ENCODE data around the gene SLC11A1.

Gene SLC11A1

DNA sequence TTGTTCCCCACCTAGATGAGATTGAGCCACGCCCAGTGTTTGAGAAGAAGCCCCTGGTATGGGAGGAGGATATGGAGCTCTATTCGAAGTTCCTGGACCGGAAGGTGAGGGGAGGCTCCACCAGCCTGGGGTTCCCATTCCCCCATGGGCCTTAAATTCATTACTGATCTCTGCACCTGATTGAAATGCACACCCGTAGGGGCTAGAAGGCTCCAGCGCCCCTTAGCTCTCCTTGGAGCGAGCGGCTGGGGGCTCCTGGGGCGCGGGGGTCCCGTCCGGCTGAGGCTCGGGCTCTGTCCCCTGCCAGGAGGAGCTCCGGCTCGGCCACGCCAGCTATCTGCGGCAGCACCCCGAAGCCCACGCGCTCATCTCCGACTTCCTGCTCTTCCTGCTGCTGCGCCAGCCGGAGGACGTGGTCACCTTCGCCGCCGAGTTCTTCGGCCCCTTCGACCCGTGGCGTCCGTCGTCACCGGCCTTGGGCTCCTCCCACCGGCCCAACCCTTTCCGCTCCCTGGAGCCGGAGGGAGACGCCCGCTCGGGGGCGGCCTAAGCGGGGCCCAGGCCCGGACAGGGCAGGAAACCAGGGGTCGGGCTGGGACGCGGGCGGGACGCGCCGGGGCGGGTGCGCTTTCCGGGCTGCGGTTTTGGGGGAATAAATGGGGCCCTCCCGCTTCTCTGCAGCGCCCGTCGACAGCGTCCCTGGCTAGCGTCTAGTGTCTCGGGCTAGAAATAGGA lies 14.5 kb upstream of the SLC11A1 start:
- DNase-seq (ENCODE audit: low spot score): peak; percentile 83

DNA sequence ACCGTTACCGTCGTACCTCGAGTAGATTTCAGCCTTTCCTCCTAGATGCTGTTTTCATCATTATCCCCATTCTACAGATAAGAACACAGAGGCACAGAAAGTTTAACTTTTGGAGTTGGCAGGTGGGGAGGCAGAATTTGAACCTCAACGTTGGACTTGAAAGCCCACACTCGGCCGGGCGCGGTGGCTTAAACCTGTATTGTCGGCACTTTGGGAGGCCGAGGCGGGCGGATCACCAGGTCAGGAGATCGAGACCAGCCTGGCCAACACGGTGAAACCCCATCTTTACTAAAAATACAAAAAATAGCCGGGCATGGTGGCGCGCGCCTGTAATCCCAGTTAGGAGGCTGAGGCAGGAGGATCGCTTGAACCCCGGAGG lies 13.9 kb upstream of the SLC11A1 start:
- DNase-seq (ENCODE audit: low spot score): no peak

- DNase-seq (ENCODE audit: low spot score): no peak
These were observed 13.4 kb upstream of the SLC11A1 start for GRCh38 chr2:218368621-218369153.

DNA sequence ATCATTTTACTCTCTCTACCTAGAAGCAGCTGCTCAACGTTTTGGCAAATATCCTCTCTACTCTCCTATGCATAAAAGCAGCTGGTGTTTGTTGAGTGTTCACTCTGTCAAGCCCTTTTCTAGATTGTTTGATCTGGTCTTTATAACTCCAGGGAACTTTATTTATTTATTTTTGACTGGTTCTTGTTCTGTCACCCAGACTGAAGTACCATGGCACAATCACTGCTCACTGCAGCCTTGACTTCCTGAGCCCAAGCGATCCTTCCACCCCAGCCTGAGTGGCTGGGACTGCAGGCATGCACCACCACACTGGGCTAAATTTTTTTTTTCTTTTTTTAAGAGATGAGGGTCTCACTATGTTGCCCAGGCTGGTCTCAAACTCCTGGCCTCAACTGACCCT lies 12.7 kb upstream of the SLC11A1 start:
- no peak for DNase-seq (ENCODE audit: low spot score)

DNA sequence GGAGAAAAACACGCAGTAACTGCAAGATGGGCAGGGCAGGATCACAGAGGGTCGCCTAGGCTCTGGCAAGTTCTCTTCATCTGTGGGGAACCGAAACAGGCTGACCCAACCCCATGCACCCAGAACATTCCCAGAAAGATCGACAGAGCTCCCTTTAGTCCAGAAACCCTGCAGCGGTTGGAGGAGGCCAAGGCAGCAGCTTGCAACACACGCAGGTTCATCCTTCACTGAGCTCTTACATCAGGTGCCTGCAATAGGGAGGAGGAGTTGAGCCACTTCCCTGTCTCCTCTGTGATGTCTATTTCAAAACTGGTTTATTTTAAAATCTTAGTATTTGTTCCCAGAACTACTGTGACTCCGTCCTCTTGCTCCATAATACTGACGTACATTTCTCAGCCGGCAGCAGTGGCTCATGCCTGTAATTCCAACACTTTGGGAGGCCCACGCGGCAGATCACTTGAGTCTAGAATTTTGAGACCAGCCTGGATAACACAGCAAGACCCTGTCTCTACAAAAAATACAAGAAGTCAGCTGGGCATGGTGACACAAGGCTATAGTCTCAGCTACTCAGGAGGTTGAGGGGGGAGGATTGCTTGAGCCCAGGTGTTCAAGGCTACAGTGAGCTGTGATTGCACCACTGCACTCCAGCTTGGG lies 11.5 kb upstream of the SLC11A1 start:
- no peak for DNase-seq (ENCODE audit: low spot score)

GRCh38 chr2:218371983-218372350 lies 10.1 kb upstream of the SLC11A1 start:
- no peak for DNase-seq (ENCODE audit: low spot score)

GRCh38 chr2:218374795-218375194 lies 7.3 kb upstream of the SLC11A1 start:
- DNase-seq (ENCODE audit: low spot score): no peak

GRCh38 chr2:218375212-218375611 lies 6.9 kb upstream of the SLC11A1 start:
- DNase-seq (ENCODE audit: low spot score): no peak

DNA sequence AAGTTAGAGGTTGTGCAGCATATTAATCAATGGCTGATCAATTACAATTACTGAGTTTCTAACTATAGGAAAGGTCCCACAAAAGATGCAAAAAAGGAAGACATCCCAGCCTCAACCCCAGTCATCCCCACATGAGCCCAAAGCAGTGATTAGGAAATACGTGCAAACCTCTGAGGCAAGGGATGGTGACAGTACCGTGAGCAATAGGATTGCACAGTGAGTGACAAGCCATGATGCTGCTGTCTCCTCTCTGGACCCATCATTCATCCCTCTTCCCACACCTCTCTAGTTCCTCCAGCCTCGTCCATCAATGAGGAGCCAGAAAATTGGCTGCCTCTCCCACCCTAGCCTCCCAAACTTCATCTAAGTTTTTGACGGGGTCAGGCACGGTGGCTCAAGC lies 4.0 kb upstream of the SLC11A1 start:
- DNase-seq (ENCODE audit: low spot score): no peak

DNA sequence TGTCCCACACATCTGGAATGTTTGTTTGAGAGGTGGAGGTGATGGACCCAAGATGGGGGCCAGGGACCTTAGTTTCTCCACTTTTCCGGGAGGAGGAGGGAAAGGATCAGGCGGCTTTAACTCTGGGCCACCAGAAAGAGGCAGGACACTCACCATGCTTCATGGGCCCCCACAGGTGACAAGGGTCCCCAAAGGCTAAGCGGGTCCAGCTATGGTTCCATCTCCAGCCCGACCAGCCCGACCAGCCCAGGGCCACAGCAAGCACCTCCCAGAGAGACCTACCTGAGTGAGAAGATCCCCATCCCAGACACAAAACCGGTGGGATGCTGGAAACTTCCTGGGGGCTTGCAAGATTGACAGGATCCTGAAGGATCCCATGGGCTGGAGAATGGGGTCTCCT lies 712 bp downstream of the SLC11A1 start:
- DNase-seq (ENCODE audit: low spot score): no peak

GRCh38 chr2:218383892-218384519 lies 1.9 kb downstream of the SLC11A1 start:
- peak; percentile 41 for DNase-seq (ENCODE audit: low spot score)

DNA sequence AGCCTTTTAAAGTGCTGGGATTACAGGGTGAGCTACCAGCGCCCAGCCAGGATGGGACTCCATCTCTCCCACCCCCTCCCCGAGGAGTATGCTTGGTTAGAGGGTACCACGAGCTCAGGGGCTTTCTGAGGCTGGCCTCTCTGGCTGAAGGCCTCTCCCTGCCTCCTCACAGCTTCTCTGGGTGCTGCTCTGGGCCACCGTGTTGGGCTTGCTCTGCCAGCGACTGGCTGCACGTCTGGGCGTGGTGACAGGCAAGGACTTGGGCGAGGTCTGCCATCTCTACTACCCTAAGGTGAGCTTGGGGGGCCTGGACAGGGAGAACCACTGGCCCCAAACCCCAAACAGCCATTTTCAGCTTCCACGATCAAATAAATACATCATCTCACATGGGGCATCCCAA lies 2.9 kb downstream of the SLC11A1 start:
- DNase-seq (ENCODE audit: low spot score): no peak

DNA sequence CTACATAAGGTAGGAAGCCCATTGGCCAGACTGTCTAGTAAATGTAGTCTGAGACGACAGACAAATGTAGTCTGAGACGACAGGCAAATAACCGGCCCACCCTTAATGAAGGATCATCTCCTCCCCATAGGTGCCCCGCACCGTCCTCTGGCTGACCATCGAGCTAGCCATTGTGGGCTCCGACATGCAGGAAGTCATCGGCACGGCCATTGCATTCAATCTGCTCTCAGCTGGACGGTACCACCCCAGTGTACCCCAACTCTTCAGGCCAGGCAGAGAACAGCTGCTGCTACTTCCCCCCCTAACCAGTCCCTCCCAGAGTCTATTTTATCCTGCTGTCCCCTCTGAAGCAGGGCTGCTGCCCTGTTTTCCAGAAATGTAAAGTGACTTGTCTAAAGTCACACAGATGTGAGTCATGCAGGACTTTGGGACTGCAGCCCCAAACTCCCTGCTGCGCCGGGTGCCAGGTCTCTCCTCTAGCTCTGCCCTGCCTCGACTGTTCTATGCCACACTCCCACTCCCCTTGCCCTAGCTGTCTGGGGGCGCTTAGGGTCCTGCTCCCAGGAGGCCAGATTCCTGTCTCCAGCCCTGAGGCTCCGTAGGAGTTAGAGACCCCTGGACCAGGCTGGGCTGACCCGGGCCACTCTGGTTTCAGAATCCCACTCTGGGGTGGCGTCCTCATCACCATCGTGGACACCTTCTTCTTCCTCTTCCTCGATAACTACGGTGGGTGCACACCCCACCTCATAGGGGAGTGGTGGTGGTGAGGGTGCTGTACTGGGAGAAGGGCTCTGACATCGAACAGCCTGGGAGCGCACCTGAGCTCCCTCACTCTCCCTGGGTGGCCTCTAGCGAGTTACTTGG lies 4.7 kb downstream of the SLC11A1 start:
- DNase-seq (ENCODE audit: low spot score): no peak

GRCh38 chr2:218387369-218388194 lies 5.5 kb downstream of the SLC11A1 start:
- DNase-seq (ENCODE audit: low spot score): peak; percentile 67

GRCh38 chr2:218389333-218390150 lies 7.5 kb downstream of the SLC11A1 start:
- DNase-seq (ENCODE audit: low spot score): no peak

DNA sequence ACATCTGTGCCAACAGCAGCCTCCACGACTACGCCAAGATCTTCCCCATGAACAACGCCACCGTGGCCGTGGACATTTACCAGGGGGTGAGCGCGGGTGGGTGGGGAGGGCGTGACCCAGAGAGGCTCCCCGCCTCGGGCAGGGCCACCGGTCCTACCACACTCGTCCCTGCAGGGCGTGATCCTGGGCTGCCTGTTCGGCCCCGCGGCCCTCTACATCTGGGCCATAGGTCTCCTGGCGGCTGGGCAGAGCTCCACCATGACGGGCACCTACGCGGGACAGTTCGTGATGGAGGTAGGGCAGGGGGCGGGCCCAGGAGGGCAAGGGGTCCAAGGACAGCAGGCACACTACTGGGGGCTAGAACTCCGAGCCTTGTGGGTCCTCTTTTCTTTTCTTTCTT lies 9.1 kb downstream of the SLC11A1 start:
- no peak for DNase-seq (ENCODE audit: low spot score)

- DNase-seq (ENCODE audit: low spot score): no peak
These were observed 10.4 kb downstream of the SLC11A1 start for GRCh38 chr2:218392459-218392858.

GRCh38 chr2:218392891-218393462 lies 10.9 kb downstream of the SLC11A1 start:
- DNase-seq (ENCODE audit: low spot score): no peak

- no peak for DNase-seq (ENCODE audit: low spot score)
These were observed 11.7 kb downstream of the SLC11A1 start for GRCh38 chr2:218393750-218394290.

Data from kidney tubule cell (primary cell).